Activated naive CD4-positive, alpha-beta T cell treated with Interleukin-2 at 50 U/mL for 16 hours (primary cell): ENCODE data around the gene COL4A2.

Source experiments
- DNase-seq: peaks from one replicate; pipeline ENCODE4 v3.0.0-alpha.2; 2020

COL4A2 gene

DNA sequence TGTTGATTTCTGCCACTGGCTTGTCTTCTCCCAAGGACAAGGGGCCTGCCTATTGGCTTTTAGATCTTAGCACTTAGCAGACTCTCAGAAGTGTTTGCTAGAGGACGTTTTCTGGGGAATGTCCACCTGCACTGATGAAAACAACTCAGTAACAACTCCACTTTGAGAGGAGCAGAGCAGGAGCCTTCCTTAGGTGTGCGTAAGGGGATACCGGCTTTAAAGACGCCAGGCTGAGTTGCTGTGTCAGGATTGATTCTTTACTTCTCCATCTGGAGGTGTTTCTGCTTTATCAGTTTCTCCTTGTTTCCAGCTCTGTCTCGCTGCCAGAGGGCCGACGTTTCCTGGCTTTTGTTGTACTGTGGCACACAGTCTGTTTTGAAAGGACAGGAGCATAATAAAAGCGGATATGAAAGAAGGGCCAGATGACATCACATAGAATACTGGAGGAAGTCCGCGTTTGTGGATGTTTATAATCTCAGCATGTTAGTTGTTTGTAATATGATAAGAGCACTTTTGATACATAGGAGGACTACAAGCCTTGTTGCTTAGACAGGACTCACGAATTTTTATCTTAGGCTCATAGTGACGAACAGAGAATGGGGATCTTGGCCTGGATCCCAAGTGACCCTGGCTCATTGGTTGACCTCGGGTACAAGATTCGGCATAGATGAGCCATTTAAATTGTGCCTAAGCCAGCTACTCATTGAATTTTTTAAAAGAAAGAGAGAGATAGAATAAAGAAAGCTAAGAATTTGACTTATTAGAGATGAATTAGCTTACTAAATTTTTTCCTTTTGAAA, 34.6 kb downstream of the COL4A2 start:
- no peak for DNase-seq

DNA sequence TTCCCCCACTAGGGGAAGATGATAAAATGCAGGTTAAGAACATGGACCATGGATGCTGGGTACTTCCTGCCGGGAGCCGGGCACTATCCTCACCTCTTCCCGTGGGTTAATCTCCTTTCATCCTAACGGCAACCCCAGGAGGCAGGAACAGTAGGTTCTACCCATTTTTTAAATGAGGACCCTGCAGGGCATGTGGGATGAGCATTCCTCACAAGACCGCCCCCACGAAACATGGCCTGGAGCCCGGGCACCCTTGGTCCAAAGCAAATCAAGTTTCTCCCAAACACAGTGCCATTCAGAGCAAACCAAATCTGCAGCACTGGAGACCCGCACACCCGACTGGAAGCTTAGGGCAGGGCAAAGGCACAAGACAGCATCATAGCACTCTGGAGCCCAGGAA, 35.4 kb downstream of the COL4A2 start:
- DNase-seq = no peak

DNA sequence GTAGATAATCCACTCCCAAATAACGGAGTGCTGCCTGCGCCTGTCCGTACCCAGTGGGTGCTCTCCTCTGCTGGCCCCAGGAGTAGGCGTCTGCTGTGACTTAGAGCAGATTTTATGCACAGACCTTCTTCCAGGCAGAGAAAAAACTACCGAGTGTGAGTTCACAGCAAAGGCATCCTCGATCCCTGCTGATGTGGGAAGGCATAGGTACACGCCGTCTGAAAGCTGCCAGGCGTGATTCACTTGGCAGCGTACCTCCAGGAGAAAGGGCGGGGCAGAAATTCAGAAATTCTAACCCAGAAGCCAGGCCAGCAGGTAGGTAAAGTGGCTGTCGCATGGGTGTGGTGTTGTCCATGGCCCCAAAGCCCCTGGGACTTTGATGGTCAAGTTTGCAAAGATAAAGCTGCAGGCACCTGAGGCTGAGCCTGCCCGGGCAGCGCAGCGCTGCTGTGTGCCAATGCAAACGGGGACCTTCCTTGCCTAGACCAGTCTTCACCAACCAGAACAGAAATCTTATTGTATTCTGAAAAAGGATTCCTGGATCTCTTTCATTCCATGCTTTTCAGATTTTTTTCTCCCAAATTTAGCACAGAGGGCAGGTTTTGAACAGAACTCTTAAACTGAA, 36.3 kb downstream of the COL4A2 start:
- DNase-seq = no peak

DNA sequence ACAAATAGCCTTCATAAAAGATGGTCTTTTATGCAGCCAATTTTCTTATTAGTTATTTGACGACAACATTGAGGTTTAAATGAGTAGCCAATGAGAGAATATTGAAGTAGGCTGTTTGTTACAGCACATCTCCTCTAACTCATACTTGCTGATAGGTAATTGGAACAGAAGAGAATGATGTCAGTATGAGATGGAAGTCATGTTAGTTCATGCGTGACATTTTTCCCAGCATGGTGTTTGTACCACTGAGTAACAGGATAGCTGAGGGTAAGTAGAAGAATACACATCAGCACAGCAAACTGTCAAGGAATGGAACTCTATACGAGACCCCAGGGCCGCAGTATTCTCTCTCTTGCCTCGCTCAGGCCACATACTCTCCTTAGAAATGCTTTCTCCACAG, 37.2 kb downstream of the COL4A2 start:
- DNase-seq = no peak

DNA sequence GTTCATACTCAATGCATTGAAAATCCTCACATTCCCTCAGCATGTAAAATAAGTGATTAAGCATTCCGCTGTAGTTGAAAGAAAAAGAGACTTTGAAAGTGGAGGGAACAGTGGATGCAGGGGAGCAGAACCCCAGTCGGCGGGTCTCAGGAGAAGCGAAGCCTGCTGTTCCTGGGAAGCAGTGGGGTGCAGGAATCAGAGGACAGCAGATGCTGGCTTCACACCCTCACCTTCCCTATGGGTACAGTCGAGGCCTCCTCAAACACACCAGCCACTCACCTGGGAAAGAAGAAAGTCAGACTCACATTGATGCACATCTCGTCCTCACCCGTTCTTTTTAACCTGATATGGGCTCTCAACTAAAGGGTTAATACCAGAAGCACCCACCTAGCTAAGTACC, 38.2 kb downstream of the COL4A2 start:
- no peak for DNase-seq

DNA sequence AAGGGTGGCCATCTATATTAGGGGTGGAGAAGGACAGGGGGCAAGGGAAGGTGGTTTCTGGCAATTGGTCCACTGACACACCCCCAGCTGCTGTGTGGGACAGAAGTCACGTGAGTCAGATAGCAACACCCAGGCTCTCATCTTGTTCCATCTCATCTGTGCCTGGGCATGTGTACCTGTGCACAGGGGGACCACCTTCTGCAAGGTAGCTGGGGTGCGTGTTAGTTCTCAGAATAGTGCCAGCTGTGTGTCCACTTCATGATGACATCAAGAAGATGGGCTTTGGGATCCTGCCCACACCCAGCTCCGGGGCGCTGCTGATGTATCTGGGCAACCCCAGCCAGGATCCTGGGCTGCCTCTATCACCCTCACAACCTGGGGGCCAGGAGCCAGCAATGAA, 38.6 kb downstream of the COL4A2 start:
- no peak for DNase-seq

DNA sequence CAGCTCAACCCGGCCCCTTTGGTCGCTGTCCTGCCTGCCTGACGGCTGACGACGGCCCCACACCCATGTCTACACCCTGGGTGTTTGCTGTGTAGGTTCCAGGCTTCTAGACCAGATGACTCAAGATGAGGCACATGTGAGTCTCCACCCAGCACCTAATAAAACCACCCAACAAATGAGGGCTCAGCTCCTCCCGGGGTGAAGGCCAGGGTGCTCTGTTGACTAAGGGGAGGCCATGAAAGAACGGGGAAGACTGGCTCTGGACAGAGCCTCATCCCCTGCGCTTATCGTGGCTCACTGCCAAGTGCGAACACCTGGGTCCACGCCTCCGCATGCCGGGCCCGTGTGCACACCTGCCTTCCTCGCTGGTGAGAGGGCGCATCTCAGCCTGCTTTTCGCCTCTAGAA, 39.6 kb downstream of the COL4A2 start:
- no peak for DNase-seq

DNA sequence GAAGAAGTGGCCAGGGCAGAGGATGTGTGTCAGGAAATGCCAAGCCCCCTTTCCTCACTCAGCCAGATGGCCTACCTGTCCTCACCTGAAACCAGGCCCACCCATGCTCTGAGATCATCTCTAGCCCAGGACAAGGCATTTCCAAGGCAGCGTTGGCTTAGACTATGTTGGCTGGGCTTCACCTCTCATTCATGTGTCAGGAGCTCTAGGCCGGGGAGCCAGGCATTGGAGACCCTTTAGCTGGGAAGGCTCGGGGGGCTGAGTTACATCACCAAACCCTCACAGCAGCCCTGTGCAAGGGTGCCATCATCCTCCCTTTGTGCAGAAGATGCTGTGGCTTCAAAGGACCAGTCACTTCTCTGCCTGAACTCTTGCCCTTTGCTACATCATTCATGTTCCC, 40.0 kb downstream of the COL4A2 start:
- no peak for DNase-seq

DNA sequence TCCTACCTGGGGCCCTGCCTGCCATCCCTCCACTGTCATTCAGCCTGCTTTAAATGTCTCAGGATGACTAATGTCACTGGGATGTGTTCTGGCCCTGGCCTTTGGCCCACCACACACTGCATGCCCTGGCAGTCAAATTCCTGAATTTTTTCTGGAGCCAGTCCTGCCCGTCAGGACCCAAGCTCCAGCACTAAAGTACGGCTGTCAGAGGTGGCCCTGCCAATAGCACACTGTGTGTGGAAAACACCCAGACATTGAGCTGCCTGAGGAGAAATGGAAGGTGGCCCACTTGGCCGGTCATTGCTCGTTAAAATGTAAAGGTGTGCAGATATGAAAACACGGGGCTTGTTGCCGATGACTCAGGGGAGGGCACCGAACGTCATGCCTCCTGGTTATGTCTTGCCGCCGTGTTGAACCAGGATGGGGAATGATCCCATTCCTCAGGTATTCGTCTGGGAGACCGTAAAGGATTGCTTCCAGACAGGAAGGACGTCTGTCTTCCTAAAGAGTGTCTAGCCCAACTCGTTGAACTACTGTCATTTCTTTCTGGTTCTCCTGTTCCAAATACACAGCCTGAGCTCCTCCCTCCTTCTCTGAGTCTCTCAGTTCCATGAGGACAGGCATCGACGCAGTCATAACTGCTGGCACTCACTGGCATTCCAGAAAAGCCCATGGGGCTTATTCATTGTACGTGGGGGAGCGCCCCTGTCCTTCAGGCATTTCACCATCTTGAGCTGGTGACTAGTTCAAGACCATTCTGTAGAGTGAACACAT, 40.6 kb downstream of the COL4A2 start:
- no peak for DNase-seq

DNA sequence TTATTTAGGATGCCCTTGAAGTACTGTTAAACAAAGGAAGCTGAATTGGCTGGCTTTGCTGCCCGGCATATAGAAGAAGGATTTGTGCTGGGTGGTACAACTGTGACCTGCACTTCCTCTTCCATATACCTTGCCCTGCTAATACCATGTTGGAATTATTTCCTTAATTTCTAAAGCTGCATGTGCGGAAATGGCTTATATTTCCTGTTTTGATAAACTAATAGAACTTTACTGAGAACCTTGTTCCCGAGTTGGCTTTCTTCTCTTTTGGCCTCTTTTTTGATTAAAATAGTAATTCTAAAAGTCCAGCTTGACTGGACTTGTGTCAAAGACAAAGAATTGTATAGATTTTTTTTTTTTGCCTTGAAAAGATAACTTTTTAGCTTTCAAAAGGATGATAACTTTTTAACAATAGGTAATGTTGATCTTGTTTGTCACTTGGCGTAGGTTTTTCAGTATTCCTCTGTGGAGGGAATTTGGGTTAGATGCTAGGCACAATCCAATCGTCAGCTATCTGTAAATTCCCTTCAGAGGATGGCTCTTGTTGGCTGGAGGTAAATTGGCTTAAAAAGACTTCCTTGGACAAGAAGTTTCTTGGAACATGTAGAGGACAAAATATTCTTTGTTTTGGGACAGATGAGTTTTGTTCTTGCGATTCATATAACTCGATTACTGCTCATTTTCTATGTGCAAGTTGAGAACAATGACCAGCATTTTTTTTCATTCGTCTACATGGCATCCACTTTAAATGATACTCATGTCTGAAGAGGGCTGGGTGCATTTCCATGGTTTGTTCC, 41.4 kb downstream of the COL4A2 start:
- DNase-seq = no peak

DNA sequence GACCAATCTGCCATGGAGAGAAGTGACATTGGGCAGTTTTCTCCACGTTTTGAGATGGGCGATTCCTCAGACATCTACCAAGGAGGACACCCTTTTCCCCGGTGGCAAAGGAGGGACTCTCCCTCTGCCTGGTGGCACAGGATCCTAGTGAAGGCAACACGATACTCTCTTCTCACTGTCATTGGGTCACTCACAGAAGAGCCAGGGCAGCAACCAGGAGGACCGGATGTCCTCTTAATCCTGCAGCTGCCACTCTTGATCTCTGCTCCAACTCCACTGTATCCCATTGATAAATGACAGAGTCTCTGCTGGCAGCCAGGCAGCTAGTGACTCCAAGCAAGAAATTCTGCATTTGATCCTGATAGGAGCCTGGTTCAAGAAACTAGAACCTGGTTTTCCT, 42.2 kb downstream of the COL4A2 start:
- DNase-seq = no peak

DNA sequence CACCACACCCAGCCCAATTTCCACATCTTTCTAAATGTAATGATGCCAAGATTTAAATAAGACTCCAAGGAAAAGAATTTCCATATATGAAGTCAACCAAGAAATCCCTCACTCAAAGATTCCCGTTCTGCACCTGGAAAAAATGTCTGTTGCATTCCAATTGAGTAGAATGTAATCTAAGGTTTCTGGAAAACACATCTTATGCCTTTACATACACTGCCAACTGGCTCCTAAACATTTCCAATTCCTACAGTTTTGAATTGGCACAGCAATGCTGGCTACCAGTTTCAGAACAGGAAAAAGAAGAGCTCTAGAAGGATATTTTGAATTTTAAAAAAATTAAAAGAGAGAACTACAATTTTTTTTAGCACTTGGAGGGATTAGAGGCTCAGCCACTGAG, 43.0 kb downstream of the COL4A2 start:
- DNase-seq = no peak

DNA sequence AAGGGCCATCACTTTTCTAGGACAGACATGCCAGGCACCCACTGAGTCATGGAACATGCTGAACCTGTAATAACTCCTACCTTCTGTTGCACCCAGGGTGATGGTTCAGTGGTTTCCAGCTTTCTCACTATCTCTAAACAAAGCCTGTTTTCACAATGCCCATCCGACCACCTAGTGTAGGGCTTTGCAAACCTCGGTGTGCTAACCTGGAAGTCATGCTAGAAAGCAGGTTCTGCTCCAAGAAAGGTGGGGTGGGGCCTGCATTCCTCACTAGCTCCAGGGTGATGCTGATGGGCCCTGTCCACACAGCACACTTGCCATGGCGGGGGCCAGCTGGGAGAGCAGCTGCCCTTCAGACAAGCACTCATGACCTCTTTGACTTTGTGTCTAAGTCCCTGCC, 43.4 kb downstream of the COL4A2 start:
- no peak for DNase-seq

DNA sequence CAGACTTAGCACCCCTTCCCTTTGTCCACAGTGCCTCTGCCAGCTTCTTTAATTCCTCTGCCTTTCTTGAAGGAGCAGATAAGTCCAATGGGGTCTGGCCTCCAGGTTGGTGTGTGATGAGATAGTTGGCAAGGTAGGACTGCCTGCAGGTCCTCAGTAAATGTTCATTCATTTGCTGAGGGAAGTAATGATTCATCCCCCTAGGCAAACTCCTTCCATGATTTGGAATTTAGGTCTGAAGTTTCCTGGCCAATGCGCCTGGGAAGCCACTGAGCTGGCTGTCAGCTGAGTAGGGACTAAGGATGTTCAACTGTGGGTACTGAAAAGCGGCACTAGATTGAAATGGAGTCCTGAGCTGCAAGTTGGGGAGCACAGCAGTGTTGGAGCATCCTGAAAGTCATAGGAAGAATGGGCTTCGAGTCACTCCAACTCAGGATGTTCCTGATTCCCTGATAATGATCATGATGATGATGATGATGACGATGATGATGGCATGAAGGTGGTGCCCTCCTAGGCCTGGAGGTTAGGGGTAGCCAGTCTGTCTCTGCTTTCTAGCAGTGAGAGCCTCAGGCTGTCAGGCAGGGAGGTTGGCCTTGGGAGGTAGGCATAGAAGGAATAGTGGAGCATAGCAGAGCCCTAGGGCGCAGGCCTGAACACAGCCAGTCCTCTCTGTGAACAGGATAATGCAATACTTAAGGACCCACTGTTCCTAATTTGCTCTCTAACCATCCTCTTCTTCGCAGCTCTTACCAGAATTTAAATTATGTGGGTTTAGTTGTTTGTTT, 44.7 kb downstream of the COL4A2 start:
- DNase-seq = no peak

DNA sequence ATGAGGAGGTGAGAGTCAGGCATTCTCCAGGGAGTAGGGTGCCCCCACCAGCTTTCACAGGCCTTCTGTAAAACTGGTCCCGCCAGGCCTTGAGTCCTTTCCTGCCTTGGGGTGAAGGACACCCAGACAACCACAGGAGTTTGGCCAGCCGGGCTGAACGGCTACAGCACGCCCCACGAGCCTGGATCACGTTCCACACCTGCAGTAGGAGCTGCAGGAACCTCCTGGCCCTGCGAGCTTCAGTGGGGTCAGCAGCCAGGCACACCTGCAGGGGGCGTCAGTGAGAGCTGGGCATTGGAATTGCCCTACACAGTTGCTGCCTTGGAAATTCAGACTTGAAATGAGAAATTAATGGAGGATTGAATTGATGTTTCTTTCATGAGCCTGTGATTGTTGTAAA, 45.7 kb downstream of the COL4A2 start:
- DNase-seq = no peak

DNA sequence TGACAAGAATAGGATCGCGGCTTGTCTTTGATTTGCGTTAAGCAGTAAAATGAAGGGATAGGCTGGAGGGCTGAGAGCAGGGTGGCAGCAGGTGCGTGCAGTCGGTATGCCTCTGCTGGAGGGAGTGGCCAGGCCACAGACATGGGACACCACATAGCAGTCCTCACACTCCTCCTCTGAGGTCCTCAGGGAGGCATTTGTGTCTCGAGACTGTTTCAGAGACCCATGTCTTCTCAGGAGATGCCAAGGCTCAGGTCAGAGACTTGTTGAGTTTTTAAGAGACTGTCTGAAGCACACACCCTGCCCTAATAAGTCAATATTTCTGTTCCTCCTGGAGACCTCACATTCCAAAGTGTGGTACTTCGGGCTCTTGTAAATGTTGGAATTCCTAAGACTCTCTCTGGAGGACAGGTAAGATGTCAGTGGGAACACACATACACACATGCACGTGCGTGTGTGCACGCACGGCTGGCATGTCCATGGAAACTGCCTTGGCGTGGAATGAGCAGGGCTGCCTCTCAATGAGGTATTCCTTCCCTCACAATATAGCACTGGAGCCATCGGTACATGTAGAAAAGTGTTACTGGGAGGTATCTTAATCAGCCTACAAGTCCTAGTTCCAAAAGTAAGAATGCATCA, 46.4 kb downstream of the COL4A2 start:
- DNase-seq = no peak

DNA sequence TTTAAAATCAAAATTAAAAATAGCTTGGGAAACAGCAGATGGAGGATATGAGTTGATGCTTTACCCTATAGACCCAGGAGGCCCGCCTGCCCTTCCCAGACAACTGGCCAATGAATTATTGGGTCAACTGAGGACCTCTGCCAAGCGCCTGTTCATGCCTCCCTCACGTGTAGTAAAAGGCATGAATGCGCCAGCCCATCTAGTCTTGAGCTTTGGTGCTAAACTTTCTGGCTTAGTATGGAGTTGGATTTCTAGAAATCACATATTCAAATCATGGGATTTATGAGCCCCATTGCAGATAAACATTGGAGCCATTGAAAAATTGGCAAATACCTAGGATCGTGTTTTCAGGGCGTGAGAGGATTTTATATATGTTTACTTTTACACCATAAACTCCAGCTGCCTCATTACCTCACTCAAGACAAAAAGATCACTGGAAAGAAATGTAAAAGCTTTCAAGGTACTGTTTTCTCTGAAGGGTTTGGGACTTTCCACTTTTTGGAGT, 47.1 kb downstream of the COL4A2 start:
- no peak for DNase-seq

DNA sequence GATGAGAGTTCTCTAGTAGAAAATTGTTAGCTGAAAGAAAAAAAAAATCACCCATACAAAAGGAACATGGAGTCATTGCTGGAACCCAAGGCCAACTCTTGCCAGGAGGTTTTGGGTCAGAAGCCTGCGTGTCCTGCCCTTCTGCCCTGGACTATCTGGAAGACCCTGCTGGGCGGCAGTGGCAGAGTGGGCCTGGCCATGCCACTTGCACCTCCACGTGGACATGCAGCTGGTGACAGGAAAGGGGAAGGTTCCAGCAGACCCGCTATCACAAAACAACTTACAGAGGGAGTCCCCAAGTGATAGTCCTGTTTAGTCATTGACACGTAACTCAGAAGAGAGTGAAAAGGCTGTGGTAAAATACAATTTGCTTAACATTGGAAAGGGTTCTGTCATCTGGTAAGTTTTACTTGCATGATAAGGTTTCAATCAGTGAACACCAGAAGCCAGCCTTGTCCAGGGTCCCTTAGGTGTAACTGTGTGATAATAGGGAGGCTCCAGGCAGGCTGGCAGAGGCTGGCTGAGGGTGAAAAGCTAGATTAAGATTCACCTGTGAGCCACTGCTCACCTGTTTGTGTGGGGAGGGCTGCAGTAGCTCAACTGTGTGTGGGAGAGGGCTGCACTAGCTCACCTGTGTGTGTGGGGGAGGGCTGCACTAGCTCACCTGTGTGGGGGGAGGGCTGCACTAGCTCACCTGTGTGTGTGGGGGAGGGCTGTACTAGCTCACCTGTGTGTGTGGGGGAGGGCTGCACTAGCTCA, 47.8 kb downstream of the COL4A2 start:
- no peak for DNase-seq

DNA sequence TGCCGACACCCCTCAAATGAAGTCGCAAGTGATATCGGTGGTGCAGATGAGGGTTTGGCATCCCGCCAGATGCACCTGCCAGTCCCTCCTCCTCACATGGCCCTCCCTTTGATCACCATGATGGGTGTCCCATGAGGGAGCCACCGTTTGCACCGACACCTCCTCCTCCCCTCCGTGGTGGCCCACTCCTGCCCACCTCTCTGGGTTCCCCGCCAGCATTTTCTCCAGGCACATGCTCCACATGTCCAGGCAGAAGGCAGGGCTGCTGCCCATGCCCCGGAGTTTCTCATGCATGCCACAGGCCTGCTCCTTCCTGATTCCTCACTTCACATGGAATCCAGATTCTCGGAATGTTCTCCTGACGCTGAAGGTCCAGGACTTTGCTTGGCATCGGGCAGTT, 49.3 kb downstream of the COL4A2 start:
- no peak for DNase-seq

DNA sequence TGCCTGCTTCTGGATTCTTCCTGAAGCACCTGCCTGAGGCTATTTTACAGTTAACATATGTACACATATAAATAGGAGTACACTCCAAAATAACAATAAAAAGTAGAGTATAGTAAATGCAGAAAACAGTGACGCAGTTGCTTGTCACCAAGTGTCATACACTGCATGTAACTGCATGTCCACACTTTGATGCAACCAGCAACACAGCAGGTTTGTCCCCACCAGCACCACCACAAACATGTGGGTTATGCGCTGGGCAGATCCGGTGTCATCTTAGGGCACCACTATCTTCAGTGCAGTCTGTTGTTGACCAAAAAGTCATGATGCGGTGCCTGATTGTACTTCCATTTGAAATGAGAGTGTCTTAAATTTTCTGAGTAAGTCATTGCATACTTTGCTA, 51.3 kb downstream of the COL4A2 start:
- no peak for DNase-seq

DNA sequence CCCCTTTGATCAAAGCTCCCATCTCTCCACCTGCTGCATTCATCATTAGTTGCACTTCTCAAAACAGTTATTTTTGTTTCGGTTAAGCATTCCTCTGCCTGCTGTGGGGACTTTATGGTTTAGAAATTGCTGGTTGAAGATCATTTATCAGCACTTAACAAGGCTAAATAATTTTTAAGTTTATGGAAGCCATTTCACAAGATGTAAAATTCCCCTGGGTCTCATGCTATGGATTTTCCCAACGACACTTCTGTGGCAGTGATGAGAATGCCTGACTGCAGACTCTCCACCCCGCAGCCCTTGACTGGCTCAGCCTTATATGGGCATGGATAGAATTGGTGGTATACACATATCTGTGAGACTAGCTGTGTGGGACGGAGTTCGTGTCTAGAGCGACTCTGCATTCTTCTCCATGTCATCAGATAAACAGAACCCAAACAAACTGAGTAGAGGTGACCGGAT, 52.8 kb downstream of the COL4A2 start:
- no peak for DNase-seq
